GM20000 (cell line): Measurements from ENCODE around the gene IKZF2.

Source experiments
- DNase-seq: peaks from one replicate; pipeline ENCODE4 v3.0.0; 2012; ENCODE audit warnings: low spot score
- TF ChIP-seq, protein P1 (sequence below): IDR thresholded peaks from 2 replicates; pipeline ENCODE4 v1.5.1; 2012; ENCODE audit warnings: mild to moderate bottlenecking, control low read depth; ENCODE audit errors: extremely low read depth, missing control alignments

IKZF2 gene

DNA sequence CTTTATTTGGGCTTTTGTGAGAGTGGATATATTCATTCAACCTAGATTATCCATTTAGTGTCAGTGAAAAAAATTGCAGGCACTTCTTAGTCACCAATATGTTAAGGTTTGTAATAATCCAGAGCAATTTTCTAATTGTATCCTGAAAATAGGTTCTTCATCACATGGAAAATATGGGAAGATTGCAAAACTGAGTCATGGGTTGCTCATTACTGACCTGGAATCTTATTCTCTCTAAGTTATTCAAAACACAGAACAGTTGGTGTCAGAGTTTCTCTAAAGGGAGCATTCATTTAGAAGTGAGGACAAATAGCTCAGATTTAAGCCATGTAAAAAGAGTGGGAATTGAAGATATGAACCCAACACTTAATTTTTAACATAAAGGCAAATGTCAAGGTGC lies 181.3 kb downstream of the IKZF2 start:
- DNase-seq: no peak
- TF ChIP-seq, protein P1, sequence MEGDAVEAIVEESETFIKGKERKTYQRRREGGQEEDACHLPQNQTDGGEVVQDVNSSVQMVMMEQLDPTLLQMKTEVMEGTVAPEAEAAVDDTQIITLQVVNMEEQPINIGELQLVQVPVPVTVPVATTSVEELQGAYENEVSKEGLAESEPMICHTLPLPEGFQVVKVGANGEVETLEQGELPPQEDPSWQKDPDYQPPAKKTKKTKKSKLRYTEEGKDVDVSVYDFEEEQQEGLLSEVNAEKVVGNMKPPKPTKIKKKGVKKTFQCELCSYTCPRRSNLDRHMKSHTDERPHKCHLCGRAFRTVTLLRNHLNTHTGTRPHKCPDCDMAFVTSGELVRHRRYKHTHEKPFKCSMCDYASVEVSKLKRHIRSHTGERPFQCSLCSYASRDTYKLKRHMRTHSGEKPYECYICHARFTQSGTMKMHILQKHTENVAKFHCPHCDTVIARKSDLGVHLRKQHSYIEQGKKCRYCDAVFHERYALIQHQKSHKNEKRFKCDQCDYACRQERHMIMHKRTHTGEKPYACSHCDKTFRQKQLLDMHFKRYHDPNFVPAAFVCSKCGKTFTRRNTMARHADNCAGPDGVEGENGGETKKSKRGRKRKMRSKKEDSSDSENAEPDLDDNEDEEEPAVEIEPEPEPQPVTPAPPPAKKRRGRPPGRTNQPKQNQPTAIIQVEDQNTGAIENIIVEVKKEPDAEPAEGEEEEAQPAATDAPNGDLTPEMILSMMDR: no peak

DNA sequence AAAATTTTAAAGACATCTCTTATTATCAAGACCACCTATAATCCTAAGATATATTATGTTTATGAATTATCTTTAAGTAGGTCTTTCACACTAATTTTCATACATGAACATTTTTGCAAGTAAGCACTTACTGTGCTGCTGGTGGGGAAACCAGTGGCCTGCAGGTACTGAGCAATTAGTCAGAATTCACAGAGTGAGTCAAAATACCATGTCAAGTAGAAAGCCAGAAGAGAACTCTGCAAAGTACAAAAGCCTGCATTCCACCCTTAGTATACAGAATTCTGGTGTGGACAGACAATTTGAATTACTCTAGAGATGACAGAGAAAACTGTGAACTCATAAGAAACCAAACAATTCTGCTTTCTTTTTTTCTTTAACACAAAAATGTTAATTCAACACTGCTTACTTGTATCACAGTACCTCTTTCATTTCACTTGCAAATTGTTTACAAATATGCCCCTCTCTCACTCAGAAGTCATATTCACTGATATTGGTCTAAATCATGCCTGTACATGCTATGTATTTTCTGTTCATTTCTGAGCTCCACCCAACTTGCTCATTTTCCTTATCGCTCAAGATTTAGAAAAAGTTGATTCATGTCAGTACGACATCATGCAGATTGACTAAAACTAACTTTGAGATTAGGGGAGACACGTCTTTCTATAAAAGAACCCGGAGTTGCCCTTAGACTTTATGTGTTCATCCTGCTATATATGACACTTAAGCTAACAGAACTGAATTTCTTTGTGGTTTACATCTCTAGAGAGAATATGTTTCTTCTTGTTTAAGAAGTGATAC lies 182.9 kb downstream of the IKZF2 start:
- TF ChIP-seq, protein P1: no peak
- no peak for DNase-seq

DNA sequence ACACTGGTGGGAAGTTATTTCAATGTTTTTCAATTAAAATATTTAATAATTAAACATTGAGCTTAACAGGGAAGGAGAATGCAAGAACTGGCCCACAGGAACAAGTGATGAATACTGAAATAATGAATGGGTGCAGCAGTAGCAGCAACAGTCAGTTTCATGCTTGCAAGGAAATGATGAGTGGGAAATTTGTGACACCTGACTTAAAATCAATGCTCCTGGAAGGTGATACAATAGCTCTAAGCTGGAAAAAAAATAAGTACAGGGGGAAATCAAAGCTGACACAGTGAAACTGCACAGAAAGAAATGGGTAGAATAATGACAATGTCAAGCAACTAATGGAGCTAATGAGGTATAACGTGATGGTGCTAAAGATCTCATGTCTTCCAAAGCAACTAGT lies 184.5 kb downstream of the IKZF2 start:
- DNase-seq: no peak
- TF ChIP-seq, protein P1: no peak

DNA sequence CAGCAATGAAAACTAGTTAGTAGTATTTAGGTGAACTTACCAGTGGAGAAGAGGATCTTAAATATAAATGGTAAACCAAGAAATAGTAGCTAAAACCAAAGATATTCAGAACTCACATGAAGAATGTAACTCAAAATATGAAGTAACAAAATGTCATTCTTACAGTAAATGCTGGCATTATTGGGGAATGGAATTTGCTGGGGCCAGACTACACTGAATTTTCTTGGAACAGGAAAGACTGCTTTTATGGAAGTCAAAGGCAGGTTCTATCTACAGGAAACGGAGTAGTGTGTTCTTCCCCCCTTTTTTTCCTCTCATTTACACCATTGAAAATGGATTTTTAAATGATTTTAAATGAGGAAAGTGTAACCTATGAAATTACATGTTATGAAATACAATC lies 188.7 kb downstream of the IKZF2 start:
- DNase-seq: no peak
- TF ChIP-seq, protein P1: no peak

DNA sequence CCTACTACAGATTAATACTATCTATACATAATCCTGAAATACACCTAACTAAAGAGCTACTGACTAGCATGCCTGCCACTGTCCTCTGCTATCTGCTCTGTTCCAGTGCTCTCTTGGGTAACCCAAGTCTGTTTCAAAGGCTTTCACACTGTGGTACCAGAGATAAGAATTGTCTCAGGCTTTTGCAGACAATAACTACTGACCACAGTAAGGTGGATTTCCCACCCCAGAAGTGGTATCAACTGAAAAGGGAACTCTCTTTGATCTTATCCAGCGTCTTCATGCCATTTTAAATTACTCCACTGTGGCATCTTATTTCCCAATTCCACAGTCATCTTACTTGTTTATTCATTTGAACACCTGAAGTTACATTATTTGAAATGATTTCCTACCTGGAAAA lies 190.2 kb downstream of the IKZF2 start:
- TF ChIP-seq, protein P1: no peak
- DNase-seq: no peak

DNA sequence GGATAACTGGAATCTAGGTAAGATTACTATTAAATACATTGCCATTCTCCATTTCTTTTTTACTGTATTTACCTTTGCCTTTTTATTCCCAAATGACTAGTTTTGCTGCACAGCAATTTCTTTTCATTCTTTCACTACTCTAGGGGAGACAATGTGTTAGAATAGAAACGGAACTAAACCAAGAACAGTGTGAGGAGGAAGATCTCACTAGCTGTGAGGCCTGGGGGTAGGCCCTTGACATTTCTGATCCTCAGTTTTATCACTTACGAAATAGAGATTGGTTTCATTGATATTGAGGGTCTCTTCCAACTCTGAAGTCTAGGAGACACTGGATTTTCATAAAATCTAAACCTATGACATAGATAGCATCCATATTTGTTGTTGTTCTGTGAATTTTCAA lies 191.1 kb downstream of the IKZF2 start:
- TF ChIP-seq, protein P1: no peak

DNA sequence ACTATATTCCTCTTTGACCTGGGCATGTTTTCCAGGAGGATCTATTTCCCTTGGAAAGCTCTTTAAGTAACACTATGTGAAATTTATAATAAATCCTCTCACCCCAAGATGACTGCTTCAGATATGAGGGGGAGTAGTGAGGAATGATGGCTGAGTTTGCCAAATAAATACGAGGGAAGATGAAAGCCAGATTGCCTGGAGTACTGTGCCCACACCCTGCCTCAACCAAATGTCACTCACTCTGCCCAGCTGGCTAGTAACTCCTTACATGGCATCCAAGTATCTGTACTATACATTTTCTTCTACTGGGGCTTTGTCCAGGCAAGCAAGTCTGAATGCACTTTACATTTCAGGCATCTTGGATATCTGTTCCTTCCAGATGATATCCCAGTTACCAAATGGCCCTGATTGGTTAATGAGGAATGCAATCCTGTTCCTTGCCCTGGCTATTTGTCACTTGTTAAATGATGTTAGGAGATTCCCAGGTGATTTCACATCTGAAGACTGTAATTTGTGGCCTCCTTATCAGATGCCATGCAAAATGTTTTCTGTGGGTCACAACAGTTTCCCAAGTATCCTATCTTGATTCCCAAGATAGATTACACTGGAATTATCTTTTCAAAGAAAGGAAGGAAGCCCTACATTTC lies 191.8 kb downstream of the IKZF2 start:
- DNase-seq: no peak
- TF ChIP-seq, protein P1: no peak

More for the DNA sequence above, 191.1 kb downstream of the IKZF2 start:
- no peak for DNase-seq
